GM12878 (cell line): Measurements from ENCODE around the gene C1QL2. TPM values are rescaled to one million over a fixed set of nuclear protein-coding genes. Genes with fewer than 3 reads are reported as not detected.

Experiments used
- NFIC ChIP-seq: IDR thresholded peaks from 2 replicates; pipeline ENCODE4 v1.6.1; 2012; ENCODE audit warnings: low read depth, mild to moderate bottlenecking, inconsistent platforms, low read length, moderate library complexity
- RCOR1 ChIP-seq: conservative IDR thresholded peaks from 2 replicates; pipeline ENCODE4 v1.6.1; 2012; ENCODE audit warnings: low read depth, low read length, improper control_type of control experiment
- polyA plus RNA-seq, 11 experiments: library from polyadenylated mRNA; depleted of rRNA in 4 of 11; unstranded in 6 of 11; stranded (reverse) in 5 of 11; fragments of >200 nt; fragmentation: Nextera tagmentation in 4 of 11; fragmentation: Illumina TruSeq in 1 of 11; extraction: Ambion mirVana in 4 of 11; extraction: Trizol in 1 of 11; gene quantifications; 1 replicate in 1 of 11; 2 replicates in 10 of 11; pipeline versions ENCODE4 v1.2.1 to v1.2.3, GENCODE V29; 2011 to 2016; ENCODE audit warnings: inconsistent platforms in 2 of 11, missing spikeins in 2 of 11, low read depth in 1 of 11
- total RNA-seq, 4 experiments: library from RNA; depleted of rRNA in 3 of 4; stranded (reverse); fragments of >200 nt in 3 of 4; fragmentation: Illumina TruSeq in 1 of 4; extraction: Trizol in 1 of 4; gene quantifications; 2 replicates each; pipeline versions ENCODE4 v1.2.1 to v1.2.3, GENCODE V29; 2013 to 2021
- TF ChIP-seq, protein P1 (sequence below), 3 experiments: IDR thresholded peaks in 2 of 3; conservative IDR thresholded peaks in 1 of 3; 2 replicates each; pipeline ENCODE4 v1.5.1; 2011; ENCODE audit warnings: low read depth in 3 of 3, low read length in 3 of 3, mild to moderate bottlenecking in 3 of 3, control low read depth in 2 of 3, moderate library complexity in 2 of 3, inconsistent platforms in 1 of 3, mixed read lengths in 1 of 3; ENCODE audit not compliant: control insufficient read depth in 2 of 3, insufficient read depth in 1 of 3; ENCODE audit errors: extremely low read depth in 1 of 3
- TF ChIP-seq, protein P2 (sequence below): fragments of 450-650 bp; formaldehyde crosslinking; IDR thresholded peaks from 2 replicates; pipeline ENCODE4 v1.5.0; 2022; ENCODE audit warnings: mild to moderate bottlenecking, missing genetic modification characterization
- TF ChIP-seq, protein P3 (sequence below): fragments of 450-650 bp; IDR thresholded peaks from 2 replicates; pipeline ENCODE4 v1.6.1; 2016; ENCODE audit warnings: mild to moderate bottlenecking, moderate library complexity, borderline replicate concordance

Gene C1QL2
- total and polyA plus RNA-seq, 10 of the 15 experiments (the other 5 are each of a cell fraction or from before 2014, with no cell fraction given), result not detected

DNA sequence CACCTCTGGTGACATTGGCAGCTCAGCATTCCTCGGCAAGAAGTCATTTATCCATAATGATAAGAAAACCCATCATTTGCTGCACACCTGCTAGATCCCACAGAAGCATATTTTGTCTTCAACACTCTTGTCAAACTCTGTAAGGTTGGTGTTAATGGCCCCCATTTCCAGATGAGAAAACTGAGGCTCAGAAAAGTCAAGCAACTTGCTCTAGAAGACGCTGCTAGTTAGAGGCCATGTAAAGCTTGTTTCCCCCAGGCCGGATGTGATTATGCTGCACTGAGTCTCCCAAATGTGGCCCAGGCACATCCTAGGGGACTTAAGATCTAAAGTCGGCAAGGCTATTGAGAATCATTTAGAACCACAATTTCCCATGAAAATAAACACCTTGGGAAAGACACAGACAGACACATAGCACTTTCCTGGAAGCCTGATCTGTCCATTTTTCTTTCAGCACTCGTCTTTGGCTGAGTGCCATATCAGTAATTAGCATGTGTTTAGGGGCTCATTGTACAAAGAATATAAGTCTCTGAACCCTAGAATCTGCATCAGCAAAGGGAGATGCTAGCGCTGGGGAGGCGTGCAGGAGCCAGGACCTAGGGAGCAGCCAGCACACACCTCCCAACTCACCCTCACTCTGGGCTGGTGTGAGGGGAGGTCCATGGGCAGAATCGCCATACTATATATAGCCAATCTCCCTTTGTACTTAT is 39.3 kb downstream of the C1QL2 start (continued):
- TF ChIP-seq, protein P1, sequence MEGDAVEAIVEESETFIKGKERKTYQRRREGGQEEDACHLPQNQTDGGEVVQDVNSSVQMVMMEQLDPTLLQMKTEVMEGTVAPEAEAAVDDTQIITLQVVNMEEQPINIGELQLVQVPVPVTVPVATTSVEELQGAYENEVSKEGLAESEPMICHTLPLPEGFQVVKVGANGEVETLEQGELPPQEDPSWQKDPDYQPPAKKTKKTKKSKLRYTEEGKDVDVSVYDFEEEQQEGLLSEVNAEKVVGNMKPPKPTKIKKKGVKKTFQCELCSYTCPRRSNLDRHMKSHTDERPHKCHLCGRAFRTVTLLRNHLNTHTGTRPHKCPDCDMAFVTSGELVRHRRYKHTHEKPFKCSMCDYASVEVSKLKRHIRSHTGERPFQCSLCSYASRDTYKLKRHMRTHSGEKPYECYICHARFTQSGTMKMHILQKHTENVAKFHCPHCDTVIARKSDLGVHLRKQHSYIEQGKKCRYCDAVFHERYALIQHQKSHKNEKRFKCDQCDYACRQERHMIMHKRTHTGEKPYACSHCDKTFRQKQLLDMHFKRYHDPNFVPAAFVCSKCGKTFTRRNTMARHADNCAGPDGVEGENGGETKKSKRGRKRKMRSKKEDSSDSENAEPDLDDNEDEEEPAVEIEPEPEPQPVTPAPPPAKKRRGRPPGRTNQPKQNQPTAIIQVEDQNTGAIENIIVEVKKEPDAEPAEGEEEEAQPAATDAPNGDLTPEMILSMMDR (IDR thresholded peaks at IDR 0.05 in 2 of 3, conservative IDR thresholded peaks at IDR 0.05 in 1 of 3; ENCODE audit: control insufficient read depth in 2 of 3, extremely low read depth in 1 of 3, insufficient read depth in 1 of 3, low read depth in 3 of 3, low read length in 3 of 3), result no peak
- TF ChIP-seq, protein P2, sequence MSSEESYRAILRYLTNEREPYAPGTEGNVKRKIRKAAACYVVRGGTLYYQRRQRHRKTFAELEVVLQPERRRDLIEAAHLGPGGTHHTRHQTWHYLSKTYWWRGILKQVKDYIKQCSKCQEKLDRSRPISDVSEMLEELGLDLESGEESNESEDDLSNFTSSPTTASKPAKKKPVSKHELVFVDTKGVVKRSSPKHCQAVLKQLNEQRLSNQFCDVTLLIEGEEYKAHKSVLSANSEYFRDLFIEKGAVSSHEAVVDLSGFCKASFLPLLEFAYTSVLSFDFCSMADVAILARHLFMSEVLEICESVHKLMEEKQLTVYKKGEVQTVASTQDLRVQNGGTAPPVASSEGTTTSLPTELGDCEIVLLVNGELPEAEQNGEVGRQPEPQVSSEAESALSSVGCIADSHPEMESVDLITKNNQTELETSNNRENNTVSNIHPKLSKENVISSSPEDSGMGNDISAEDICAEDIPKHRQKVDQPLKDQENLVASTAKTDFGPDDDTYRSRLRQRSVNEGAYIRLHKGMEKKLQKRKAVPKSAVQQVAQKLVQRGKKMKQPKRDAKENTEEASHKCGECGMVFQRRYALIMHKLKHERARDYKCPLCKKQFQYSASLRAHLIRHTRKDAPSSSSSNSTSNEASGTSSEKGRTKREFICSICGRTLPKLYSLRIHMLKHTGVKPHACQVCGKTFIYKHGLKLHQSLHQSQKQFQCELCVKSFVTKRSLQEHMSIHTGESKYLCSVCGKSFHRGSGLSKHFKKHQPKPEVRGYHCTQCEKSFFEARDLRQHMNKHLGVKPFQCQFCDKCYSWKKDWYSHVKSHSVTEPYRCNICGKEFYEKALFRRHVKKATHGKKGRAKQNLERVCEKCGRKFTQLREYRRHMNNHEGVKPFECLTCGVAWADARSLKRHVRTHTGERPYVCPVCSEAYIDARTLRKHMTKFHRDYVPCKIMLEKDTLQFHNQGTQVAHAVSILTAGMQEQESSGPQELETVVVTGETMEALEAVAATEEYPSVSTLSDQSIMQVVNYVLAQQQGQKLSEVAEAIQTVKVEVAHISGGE (CRISPR knock-in tag), result no peak
- TF ChIP-seq RCOR1 (no peak), NFIC (no peak)
- TF ChIP-seq, protein P3, sequence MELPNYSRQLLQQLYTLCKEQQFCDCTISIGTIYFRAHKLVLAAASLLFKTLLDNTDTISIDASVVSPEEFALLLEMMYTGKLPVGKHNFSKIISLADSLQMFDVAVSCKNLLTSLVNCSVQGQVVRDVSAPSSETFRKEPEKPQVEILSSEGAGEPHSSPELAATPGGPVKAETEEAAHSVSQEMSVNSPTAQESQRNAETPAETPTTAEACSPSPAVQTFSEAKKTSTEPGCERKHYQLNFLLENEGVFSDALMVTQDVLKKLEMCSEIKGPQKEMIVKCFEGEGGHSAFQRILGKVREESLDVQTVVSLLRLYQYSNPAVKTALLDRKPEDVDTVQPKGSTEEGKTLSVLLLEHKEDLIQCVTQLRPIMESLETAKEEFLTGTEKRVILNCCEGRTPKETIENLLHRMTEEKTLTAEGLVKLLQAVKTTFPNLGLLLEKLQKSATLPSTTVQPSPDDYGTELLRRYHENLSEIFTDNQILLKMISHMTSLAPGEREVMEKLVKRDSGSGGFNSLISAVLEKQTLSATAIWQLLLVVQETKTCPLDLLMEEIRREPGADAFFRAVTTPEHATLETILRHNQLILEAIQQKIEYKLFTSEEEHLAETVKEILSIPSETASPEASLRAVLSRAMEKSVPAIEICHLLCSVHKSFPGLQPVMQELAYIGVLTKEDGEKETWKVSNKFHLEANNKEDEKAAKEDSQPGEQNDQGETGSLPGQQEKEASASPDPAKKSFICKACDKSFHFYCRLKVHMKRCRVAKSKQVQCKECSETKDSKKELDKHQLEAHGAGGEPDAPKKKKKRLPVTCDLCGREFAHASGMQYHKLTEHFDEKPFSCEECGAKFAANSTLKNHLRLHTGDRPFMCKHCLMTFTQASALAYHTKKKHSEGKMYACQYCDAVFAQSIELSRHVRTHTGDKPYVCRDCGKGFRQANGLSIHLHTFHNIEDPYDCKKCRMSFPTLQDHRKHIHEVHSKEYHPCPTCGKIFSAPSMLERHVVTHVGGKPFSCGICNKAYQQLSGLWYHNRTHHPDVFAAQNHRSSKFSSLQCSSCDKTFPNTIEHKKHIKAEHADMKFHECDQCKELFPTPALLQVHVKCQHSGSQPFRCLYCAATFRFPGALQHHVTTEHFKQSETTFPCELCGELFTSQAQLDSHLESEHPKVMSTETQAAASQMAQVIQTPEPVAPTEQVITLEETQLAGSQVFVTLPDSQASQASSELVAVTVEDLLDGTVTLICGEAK, result no peak
